ENCODE measurements around the gene HLA-DQB1. TPM values are rescaled to one million over a fixed set of nuclear protein-coding genes. Genes with fewer than 3 reads are reported as not detected.

HLA-DQB1 gene
- total RNA-seq, 1 experiment from 2014 or later, result under 0.01 TPM

Other genes starting within 250 kb of the HLA-DQB1 start
- gene HLA-DRA, start 226.8 kb downstream of the HLA-DQB1 start, total RNA-seq (2014; rRNA removed; shearing (Covaris generic)), result 0.33 TPM in 1 of 2 replicates, not detected in the other
- gene HLA-DRB5, start 136.4 kb downstream of the HLA-DQB1 start, total RNA-seq (2014; rRNA removed; shearing (Covaris generic)), result 0.21 TPM in 1 of 2 replicates, not detected in the other
- 0.48 TPM in 1 of 2 replicates, not detected in the other for gene HLA-DRB1, start 76.8 kb downstream of the HLA-DQB1 start, total RNA-seq (2014; rRNA removed; shearing (Covaris generic))
- not detected in 2 replicates for gene HLA-DQA1, start 29.3 kb downstream of the HLA-DQB1 start, total RNA-seq (2014; rRNA removed; shearing (Covaris generic))
- gene HLA-DQA2, start 74.7 kb upstream of the HLA-DQB1 start, total RNA-seq (2014; rRNA removed; shearing (Covaris generic)), result not detected in 2 replicates
- gene HLA-DQB2, start 96.9 kb upstream of the HLA-DQB1 start, total RNA-seq (2014; rRNA removed; shearing (Covaris generic)), result not detected in 2 replicates
- not detected in 2 replicates for gene HLA-DOB, start 150.3 kb upstream of the HLA-DQB1 start, total RNA-seq (2014; rRNA removed; shearing (Covaris generic))
- 1.1 and 2.7 TPM in 2 replicates for gene TAP2, start 172.1 kb upstream of the HLA-DQB1 start, total RNA-seq (2014; rRNA removed; shearing (Covaris generic))
- gene PSMB8, start 177.4 kb upstream of the HLA-DQB1 start, total RNA-seq (2014; rRNA removed; shearing (Covaris generic)), result 2.6 and 4.6 TPM in 2 replicates
- gene TAP1, start 187.0 kb upstream of the HLA-DQB1 start, total RNA-seq (2014; rRNA removed; shearing (Covaris generic)), result 1.7 and 2.8 TPM in 2 replicates
- not detected in 2 replicates for gene PSMB9, start 187.5 kb upstream of the HLA-DQB1 start, total RNA-seq (2014; rRNA removed; shearing (Covaris generic))

Data from H7 (cell line).